Left forelimb (tissue), 1 donor: ENCODE data around the gene RALB.
A peak's percentile ranks its signal among the peaks of the same experiment; 100 is the strongest.

Experiments used
- DNase-seq: peaks from one replicate; pipeline ENCODE4 v3.0.0-alpha.2; 2018; ENCODE audit warnings: low spot score

The RALB gene

GRCh38 chr2:120252225-120253020 lies at the start of gene RALB:
Gene RALB (plus strand): TSS chr2:120252852. CDS start chr2:120278665, 25,813 bp downstream.
- peak; percentile 100 for DNase-seq

GRCh38 chr2:120203251-120204021 lies 49.2 kb upstream of the RALB start:
- no peak for DNase-seq

GRCh38 chr2:120204022-120204405 lies 48.6 kb upstream of the RALB start:
- no peak for DNase-seq

- no peak for DNase-seq
Measured at GRCh38 chr2:120204417-120204816, 48.2 kb upstream of the RALB start.

GRCh38 chr2:120204945-120205670 lies 47.5 kb upstream of the RALB start:
- no peak for DNase-seq

GRCh38 chr2:120206022-120206581 lies 46.5 kb upstream of the RALB start:
- DNase-seq = no peak

GRCh38 chr2:120208381-120209353 lies 44.0 kb upstream of the RALB start:
- DNase-seq = no peak

- DNase-seq = no peak
Measured at GRCh38 chr2:120209427-120210269, 43.0 kb upstream of the RALB start.

- no peak for DNase-seq
Measured at GRCh38 chr2:120210270-120210693, 42.4 kb upstream of the RALB start.

- DNase-seq = no peak
Measured at GRCh38 chr2:120218181-120218580, 34.5 kb upstream of the RALB start.

- DNase-seq = no peak
Measured at GRCh38 chr2:120219291-120219690, 33.4 kb upstream of the RALB start.

- DNase-seq = no peak
Measured at GRCh38 chr2:120219766-120220165, 32.9 kb upstream of the RALB start.

- no peak for DNase-seq
Measured at GRCh38 chr2:120220756-120221155, 31.9 kb upstream of the RALB start.

- peak; percentile 30 for DNase-seq
Measured at GRCh38 chr2:120221616-120222015, 31.0 kb upstream of the RALB start.

GRCh38 chr2:120222186-120223033 lies 30.2 kb upstream of the RALB start:
- DNase-seq = peak; percentile 47

- peak; percentile 96 for DNase-seq
Measured at GRCh38 chr2:120223034-120223912, 29.4 kb upstream of the RALB start, which contains the start of gene TMEM185B. Gene TMEM185B (minus strand): TSS chr2:120223400. CDS start chr2:120222976, 424 bp downstream.

- DNase-seq = peak; percentile 53
Measured at GRCh38 chr2:120224256-120224655, 28.4 kb upstream of the RALB start.
